HAP-1 (cell line): ENCODE results near the gene TRPV3.
"Not testable (repeated sequence)": the region's sequence is repeated elsewhere in the genome, so short reads cannot be mapped to it uniquely, and the experiment has no call there.

Experiments
- DNase-seq, 2 experiments: peaks; one replicate each; pipeline ENCODE4 v3.0.0-alpha.2; 2016 to 2020; ENCODE audit warnings: low spot score in 2 of 2
- H3K27me3 ChIP-seq: fragments of 250-450 bp; sonication (Bioruptor Pico); 2 replicates; pipeline ENCODE4 v1.5.1; 2020; ENCODE audit warnings: low read depth, mild to moderate bottlenecking, moderate library complexity
- H3K36me3 ChIP-seq: fragments of 250-450 bp; sonication (Bioruptor Pico); replicated peaks from 2 replicates; pipeline ENCODE4 v1.5.1; 2020; ENCODE audit warnings: mild to moderate bottlenecking
- H3K4me1 ChIP-seq: fragments of 250-450 bp; sonication (Bioruptor Pico); 2 replicates; pipeline ENCODE4 v1.5.1; 2020; ENCODE audit warnings: mild to moderate bottlenecking
- H3K4me3 ChIP-seq: fragments of 250-450 bp; sonication (Bioruptor Pico); 2 replicates; pipeline ENCODE4 v1.5.1; 2020; ENCODE audit warnings: mild to moderate bottlenecking, moderate library complexity
- H3K9me3 ChIP-seq: fragments of 250-450 bp; sonication (Bioruptor Pico); 2 replicates; pipeline ENCODE4 v1.5.1; 2020; ENCODE audit warnings: mild to moderate bottlenecking, moderate library complexity
- in situ Hi-C: fragments of 300-500 bp; cut with MboI; formaldehyde crosslinking; loops from 3 replicates; pipeline ENCODE4 v1.14.3; 2020; ENCODE audit warnings: low sequenced_read_pairs, inconsistent platforms, mixed read lengths

TRPV3 gene

DNA sequence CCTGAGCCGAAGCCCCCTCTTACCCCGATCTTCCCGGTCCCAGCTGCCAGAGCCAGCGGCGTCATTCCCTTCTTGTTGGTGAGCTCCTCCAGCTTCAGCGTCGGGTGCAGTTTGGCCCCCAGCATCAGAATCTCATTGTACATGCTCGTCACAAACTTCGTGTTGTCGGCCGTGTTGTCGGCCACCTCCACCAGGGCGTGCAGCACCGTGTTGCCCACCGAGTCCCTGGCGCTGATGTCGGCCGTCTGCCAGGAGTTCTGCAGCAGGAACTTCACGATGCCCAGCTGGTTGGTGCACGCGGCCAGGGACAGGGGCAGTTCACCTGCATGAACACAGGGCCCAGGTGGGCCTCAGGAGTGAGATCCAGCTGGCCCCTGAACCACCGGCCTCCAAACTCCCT is 32.2 kb upstream of the TRPV3 start:
- in situ Hi-C loops: no loop called here

DNA sequence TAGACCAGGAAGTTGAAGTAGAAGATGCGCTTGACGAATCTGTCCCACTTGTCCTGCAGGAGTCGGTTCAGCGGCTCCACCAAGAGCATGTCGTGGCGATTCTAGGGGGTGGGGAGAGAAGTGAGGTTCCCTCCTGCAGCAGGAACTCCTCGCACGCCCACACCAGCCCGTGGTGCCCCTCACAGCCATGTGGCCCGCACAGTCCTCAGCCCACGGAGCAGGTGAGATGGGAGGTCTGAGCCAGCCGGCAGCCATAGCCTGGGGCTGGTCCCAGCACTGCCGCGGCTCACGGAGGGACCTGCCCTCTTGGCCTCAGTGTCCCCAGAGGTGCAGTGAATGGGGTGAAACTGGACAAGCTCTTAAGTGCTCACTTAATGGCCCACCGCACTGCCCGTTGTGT is 28.2 kb upstream of the TRPV3 start:
- no peak overlapping the region for H3K4me3 ChIP-seq
- DNase-seq: no peak
- H3K9me3 ChIP-seq: no peaks in the 10 kb centered on the region
- in situ Hi-C loops: no loop called here
- no peaks in the 10 kb centered on the region for H3K27me3 ChIP-seq
- H3K4me1 ChIP-seq: no peaks in the 10 kb centered on the region
- H3K36me3 ChIP-seq: no peaks in the 10 kb centered on the region

More for the DNA sequence above, 32.2 kb upstream of the TRPV3 start:
- Histone ChIP-seq H3K4me3 (no peak overlapping the region), H3K27me3 (no peaks in the 10 kb centered on the region), H3K36me3 (no peaks in the 10 kb centered on the region), H3K4me1 (no peaks in the 10 kb centered on the region), H3K9me3 (no peaks in the 10 kb centered on the region)
- DNase-seq: no peak

DNA sequence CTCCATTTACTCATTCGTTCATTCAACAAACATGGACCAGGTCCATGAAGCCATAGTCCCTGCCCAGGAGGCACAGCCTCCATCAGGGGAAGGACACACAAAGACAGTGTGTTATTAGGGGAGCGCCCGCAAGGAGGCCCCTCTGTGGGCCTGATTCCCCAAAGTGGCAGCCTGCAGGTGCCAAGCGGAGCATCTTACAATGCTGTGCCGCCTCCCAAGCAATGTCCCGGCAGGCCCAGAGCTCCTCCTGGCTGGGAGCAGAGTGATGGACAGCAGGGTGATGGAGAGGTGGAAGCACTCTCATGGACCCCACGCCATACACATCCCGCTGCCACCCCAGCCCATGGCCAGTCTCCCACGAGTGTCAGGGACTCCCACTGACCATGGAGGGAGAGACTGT is 25.8 kb upstream of the TRPV3 start:
- H3K4me1 ChIP-seq: no peaks in the 10 kb centered on the region
- H3K27me3 ChIP-seq: no peaks in the 10 kb centered on the region
- no peaks in the 10 kb centered on the region; the same call in 1 of the 2 replicates for H3K36me3 ChIP-seq
- H3K9me3 ChIP-seq: no peaks in the 10 kb centered on the region
- in situ Hi-C loops: no loop called here
- no peak for DNase-seq
- H3K4me3 ChIP-seq: no peak overlapping the region

DNA sequence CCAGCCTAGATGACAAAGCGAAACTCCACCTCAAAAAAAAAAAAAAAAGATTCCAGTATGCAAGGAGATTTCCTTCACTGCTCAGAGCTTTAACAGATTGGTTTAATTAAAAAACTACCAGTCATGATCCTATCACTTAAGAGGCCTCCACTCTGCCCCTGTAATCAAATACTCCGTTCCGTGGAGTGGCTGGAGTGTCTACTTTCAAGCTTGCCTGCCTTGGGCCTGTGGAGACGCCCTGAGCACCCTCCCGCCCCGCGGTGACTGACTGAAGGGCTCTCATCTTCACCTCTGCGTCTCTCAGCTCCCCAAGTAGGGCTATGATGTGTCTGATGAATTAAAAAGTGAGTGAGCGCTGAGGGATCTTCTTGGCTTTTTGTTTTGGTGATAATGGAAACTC is 25.3 kb upstream of the TRPV3 start:
- Histone ChIP-seq H3K9me3 (no peaks in the 10 kb centered on the region), H3K4me1 (no peaks in the 10 kb centered on the region), H3K4me3 (no peak overlapping the region), H3K36me3 (no peaks in the 10 kb centered on the region; the same call in 1 of the 2 replicates), H3K27me3 (no peaks in the 10 kb centered on the region)
- no peak for DNase-seq
- in situ Hi-C loops: no loop called here

DNA sequence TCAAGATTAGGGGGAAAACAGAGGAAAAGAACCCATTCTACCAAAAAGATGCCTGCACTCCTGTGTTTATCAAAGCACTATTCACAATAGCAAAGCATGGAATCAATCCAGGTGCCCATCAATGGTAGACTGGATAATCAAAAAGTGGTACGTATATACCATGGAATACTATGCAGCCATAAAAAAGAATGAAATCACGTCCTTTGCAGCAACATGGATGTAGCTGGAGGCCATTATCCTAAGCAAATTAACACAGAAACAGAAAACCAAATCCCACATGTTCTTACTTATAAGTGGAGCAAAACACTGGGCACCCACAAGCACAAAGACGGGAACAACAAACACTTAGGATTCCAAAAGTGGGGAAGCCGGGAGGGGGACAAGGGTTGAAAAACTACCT is 21.1 kb upstream of the TRPV3 start:
- H3K4me1 ChIP-seq, DNase-seq, in situ Hi-C loops, H3K9me3 ChIP-seq, H3K36me3 ChIP-seq, H3K27me3 ChIP-seq, H3K4me3 ChIP-seq: not testable (repeated sequence)

- no peaks in the 10 kb centered on the region for H3K27me3 ChIP-seq
- DNase-seq: no peak
- H3K9me3 ChIP-seq: no peaks in the 10 kb centered on the region
- in situ Hi-C loops: no loop called here
- no peaks in the 10 kb centered on the region for H3K4me1 ChIP-seq
- H3K4me3 ChIP-seq: no peak overlapping the region
- no peaks in the 10 kb centered on the region; the same call in 1 of the 2 replicates for H3K36me3 ChIP-seq
Measured at GRCh38 chr17:3576970-3577369, 19.4 kb upstream of the TRPV3 start.

- DNase-seq: no peak
- no peak overlapping the region for H3K4me3 ChIP-seq
- no peaks in the 10 kb centered on the region; the same call in 1 of the 2 replicates for H3K36me3 ChIP-seq
- H3K27me3 ChIP-seq: no peaks in the 10 kb centered on the region
- no peaks in the 10 kb centered on the region for H3K4me1 ChIP-seq
- in situ Hi-C loops: no loop called here
- H3K9me3 ChIP-seq: no peaks in the 10 kb centered on the region
Measured at GRCh38 chr17:3575511-3575910, 17.9 kb upstream of the TRPV3 start.

GRCh38 chr17:3574231-3574630 is 16.6 kb upstream of the TRPV3 start:
- no peak for DNase-seq
- no peaks in the 10 kb centered on the region for H3K27me3 ChIP-seq
- H3K4me1 ChIP-seq: no peaks in the 10 kb centered on the region
- in situ Hi-C loops: no loop called here
- no peak overlapping the region for H3K4me3 ChIP-seq
- H3K9me3 ChIP-seq: no peaks in the 10 kb centered on the region
- no peaks in the 10 kb centered on the region for H3K36me3 ChIP-seq

DNA sequence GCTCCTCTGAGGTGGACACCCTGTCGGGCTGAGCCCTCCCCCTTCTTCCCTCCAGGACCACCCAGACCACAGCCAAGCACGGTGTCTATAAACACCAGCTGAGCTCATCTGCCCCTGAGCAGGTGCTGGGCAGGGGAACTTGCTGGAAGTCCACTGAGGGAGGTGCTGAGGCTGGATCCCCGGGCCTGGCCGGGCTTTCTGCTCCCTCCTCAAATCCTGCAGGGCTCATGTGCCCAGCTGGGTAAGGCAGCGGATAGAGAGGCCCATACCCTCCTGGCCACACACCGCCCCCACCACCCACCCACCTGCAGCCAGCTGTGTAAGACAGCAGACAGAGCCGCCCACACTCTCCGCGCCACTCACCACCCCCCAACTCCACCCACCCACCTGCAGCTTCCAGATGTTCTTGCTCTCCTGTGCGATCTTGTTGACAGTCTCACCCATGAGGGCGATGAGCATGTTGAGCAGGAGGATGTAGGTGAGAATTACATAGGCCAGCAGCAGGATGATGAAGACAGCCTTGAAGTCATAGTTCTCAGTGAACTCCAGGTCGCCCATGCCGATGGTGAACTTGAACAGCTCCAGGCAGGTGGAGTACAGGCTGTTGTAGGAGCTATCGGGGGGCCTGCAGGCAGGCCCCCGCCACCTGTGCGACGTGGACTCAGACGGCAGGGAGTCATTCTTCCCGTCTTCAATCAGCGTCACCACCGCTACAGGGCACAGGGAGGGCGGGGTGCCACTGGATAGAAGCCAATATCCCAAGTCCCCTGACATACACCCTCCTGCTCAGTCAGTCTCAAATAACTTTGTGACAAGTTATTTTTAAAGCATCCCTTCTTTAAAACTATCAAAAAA is 15.9 kb upstream of the TRPV3 start:
- no peaks in the 10 kb centered on the region for H3K4me1 ChIP-seq
- H3K9me3 ChIP-seq: no peaks in the 10 kb centered on the region
- no peaks in the 10 kb centered on the region for H3K36me3 ChIP-seq
- in situ Hi-C loops: no loop called here
- DNase-seq: no peak
- H3K27me3 ChIP-seq: no peaks in the 10 kb centered on the region
- no peak overlapping the region for H3K4me3 ChIP-seq

DNA sequence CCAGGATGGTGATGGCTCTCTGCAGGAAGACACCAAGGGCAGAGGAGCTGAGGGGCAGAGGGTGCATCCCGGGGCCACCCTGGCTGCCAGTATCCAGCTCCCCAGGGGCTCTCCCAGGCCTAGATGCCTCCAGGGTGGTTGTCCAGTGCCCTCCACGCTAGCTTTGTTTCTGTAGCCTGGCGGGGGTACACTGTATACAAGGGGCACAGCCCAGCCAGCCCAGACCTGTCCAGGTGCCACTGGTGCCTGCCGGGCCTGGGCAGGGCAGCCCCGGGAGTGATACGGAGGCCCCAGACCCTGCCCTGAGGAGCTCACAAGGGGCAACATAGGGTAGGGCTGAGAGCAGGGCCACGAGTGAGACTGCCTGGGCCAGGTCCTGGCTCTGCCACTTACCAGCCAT is 14.6 kb upstream of the TRPV3 start:
- Histone ChIP-seq H3K36me3 (no peaks in the 10 kb centered on the region), H3K9me3 (no peaks in the 10 kb centered on the region), H3K4me1 (no peaks in the 10 kb centered on the region), H3K27me3 (no peaks in the 10 kb centered on the region), H3K4me3 (no peak overlapping the region)
- DNase-seq: no peak
- in situ Hi-C loops: no loop called here

DNA sequence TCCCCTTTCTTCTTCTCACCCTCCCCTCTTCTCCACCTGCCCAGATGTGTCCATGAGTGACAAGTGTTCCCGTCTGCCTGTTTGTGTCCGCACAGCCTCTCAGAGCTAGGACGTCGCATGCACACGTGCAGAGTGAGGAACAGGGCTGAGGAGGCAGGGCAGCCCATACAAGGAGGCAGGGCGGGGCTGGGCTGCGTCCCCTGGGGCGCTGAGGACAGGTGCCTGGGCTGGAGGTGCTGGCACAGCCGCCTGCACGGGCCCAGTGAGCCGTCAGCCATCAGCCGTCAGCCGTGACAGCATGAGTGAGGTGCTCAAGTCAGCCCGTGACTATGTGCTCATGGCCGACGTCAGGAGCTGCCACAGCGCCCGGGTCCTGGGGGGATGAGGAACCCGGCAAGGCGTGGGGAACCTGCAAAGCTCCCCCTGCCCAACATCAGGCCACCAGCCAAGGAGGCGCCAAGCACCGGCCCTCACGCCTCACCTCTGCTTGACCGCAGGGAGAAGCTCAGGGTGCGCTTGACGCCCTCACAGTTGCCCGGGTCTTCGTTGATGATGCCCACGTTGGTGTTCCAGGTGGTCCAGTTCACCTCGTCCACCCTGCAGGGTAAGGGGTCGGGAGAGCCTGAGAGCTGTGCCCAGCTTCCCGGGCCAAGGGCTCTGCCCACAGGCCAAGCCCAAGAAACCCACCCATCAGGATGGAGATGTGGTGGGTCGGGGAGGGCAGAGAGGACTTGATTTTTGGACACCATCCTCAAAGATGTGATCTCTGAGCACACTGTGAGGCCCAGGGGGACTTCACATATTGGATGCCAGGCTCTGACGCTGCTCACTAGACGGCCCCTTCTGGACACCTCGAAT is 13.7 kb upstream of the TRPV3 start:
- no peak overlapping the region for H3K4me3 ChIP-seq
- no peaks in the 10 kb centered on the region for H3K4me1 ChIP-seq
- H3K27me3 ChIP-seq: no peaks in the 10 kb centered on the region
- no peak for DNase-seq
- in situ Hi-C loops: no loop called here
- H3K36me3 ChIP-seq: no peaks in the 10 kb centered on the region
- H3K9me3 ChIP-seq: no peaks in the 10 kb centered on the region

GRCh38 chr17:3569534-3570137 is 12.0 kb upstream of the TRPV3 start:
- Histone ChIP-seq H3K9me3 (no peaks in the 10 kb centered on the region), H3K4me3 (no peak overlapping the region), H3K27me3 (no peaks in the 10 kb centered on the region), H3K36me3 (no peaks in the 10 kb centered on the region), H3K4me1 (no peaks in the 10 kb centered on the region)
- no peak for DNase-seq
- in situ Hi-C loops: no loop called here

DNA sequence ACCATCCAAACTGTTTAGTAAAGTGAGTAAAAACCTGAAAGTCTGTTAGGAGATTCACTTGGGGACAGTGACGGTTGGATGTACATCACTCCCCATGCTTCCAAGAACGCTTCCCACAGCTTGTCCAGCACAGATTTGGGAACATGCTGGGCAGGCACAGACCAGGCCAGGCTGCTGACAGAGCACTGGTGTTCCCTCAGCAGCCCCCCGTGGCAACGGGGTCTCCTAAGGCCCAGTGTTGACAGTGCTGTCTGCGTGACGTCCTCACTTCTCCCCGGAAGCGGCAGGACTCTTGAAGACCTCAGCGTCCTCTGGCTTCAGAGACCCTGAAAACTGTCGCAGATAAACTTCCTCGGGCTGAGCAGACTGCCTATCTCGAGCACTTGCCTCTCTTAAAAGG is 8.9 kb upstream of the TRPV3 start:
- DNase-seq: no peak
- Histone ChIP-seq H3K4me1 (no peaks in the 10 kb centered on the region), H3K27me3 (no peaks in the 10 kb centered on the region), H3K36me3 (no peaks in the 10 kb centered on the region), H3K4me3 (no peak overlapping the region), H3K9me3 (no peaks in the 10 kb centered on the region)
- in situ Hi-C loops: no loop called here

- no peak overlapping the region for H3K4me3 ChIP-seq
- H3K9me3 ChIP-seq: no peaks in the 10 kb centered on the region
- in situ Hi-C loops: no loop called here
- no peak for DNase-seq
- H3K27me3 ChIP-seq: no peaks in the 10 kb centered on the region
- H3K36me3 ChIP-seq: no peaks in the 10 kb centered on the region
- H3K4me1 ChIP-seq: no peaks in the 10 kb centered on the region
Measured at GRCh38 chr17:3565143-3565542, 7.5 kb upstream of the TRPV3 start.
